ENCODE data around the gene MTFR1L. TPM values are rescaled to one million over a fixed set of nuclear protein-coding genes. Genes with fewer than 3 reads are reported as not detected.
A peak's percentile ranks its signal among the peaks of the same experiment; 100 is the strongest.

The MTFR1L gene
- total RNA-seq, 1 experiment from 2014 or later, result 28.9 TPM

DNA sequence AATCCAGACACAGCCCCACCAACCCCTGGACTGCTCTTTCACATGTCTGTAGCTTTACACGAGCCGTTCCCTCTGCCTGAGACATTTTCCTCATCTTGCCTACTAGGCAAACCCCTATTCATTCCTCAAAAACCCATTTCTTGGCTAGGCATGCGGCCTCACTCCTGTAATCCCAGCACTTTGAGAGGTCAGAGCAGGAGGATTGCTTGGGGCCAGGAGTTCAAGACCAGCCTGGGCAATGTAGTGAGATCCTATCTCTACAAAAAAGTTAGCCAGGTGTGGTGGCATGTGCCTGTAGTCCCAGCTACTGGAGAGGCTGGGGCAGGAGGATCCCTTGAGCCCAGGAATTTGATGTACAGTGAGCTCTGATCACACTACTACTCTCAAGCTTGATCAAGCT is 44.7 kb downstream of the MTFR1L start:
- Mint-ChIP-seq H3K27ac (no peak overlapping the region), H3K9me3 (no peaks in the 10 kb centered on the region), H3K36me3 (peaks cover 6% of the 10 kb centered on the region; the same call in 1 of the 2 replicates), H3K27me3 (ENCODE audit: low read depth) (no peaks in the 10 kb centered on the region), H3K4me3 (no peak overlapping the region), H3K4me1 (peaks cover 15% of the 10 kb centered on the region)
- ChIA-PET POLR2A (interaction anchor here (0.6 kb wide), 1 partner anchor 28 kb away, joined by 5 read pairs; no protein-coding TSS in a partner anchor), CTCF (interaction anchor here (2.1 kb wide), 2 partner anchors 11 to 31 kb away, joined by 8 to 10 read pairs; partner anchors contain the start of gene PAQR7)
- TF ChIP-seq NR2C2 (CRISPR knock-in tag; IDR thresholded peaks at IDR 0.05) (no peak), ZNF121 (CRISPR knock-in tag; IDR thresholded peaks at IDR 0.05) (peak; percentile 28; the same call in 1 of the 2 replicates), MAX (CRISPR knock-in tag; IDR thresholded peaks at IDR 0.05) (no peak), NR3C1 (CRISPR knock-in tag; conservative IDR thresholded peaks at IDR 0.05; ENCODE audit: low read depth) (no peak), EMX1 (CRISPR knock-in tag; IDR thresholded peaks at IDR 0.05) (no peak), OVOL2 (CRISPR knock-in tag; IDR thresholded peaks at IDR 0.05; ENCODE audit: borderline replicate concordance) (no peak), RORB (CRISPR knock-in tag; IDR thresholded peaks at IDR 0.05) (no peak)
- TF ChIP-seq, protein P1, sequence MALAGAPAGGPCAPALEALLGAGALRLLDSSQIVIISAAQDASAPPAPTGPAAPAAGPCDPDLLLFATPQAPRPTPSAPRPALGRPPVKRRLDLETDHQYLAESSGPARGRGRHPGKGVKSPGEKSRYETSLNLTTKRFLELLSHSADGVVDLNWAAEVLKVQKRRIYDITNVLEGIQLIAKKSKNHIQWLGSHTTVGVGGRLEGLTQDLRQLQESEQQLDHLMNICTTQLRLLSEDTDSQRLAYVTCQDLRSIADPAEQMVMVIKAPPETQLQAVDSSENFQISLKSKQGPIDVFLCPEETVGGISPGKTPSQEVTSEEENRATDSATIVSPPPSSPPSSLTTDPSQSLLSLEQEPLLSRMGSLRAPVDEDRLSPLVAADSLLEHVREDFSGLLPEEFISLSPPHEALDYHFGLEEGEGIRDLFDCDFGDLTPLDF (CRISPR knock-in tag; IDR thresholded peaks at IDR 0.05), result no peak
- TF ChIP-seq, protein P2, sequence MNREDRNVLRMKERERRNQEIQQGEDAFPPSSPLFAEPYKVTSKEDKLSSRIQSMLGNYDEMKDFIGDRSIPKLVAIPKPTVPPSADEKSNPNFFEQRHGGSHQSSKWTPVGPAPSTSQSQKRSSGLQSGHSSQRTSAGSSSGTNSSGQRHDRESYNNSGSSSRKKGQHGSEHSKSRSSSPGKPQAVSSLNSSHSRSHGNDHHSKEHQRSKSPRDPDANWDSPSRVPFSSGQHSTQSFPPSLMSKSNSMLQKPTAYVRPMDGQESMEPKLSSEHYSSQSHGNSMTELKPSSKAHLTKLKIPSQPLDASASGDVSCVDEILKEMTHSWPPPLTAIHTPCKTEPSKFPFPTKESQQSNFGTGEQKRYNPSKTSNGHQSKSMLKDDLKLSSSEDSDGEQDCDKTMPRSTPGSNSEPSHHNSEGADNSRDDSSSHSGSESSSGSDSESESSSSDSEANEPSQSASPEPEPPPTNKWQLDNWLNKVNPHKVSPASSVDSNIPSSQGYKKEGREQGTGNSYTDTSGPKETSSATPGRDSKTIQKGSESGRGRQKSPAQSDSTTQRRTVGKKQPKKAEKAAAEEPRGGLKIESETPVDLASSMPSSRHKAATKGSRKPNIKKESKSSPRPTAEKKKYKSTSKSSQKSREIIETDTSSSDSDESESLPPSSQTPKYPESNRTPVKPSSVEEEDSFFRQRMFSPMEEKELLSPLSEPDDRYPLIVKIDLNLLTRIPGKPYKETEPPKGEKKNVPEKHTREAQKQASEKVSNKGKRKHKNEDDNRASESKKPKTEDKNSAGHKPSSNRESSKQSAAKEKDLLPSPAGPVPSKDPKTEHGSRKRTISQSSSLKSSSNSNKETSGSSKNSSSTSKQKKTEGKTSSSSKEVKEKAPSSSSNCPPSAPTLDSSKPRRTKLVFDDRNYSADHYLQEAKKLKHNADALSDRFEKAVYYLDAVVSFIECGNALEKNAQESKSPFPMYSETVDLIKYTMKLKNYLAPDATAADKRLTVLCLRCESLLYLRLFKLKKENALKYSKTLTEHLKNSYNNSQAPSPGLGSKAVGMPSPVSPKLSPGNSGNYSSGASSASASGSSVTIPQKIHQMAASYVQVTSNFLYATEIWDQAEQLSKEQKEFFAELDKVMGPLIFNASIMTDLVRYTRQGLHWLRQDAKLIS (CRISPR knock-in tag; IDR thresholded peaks at IDR 0.05; ENCODE audit: borderline replicate concordance), result no peak
- ATAC-seq (no peak), DNase-seq (ENCODE audit: low spot score) (no peak)

- H3K27me3 Mint-ChIP-seq (ENCODE audit: low read depth), result no peaks in the 10 kb centered on the region
- ATAC-seq, result no peak
- DNase-seq (ENCODE audit: low spot score), result no peak
- H3K9me3 Mint-ChIP-seq, result no peaks in the 10 kb centered on the region
- H3K4me1 Mint-ChIP-seq, result peaks cover 21% of the 10 kb centered on the region
- no peak overlapping the region for H3K4me3 Mint-ChIP-seq
- peaks cover 6% of the 10 kb centered on the region; the same call in 1 of the 2 replicates for H3K36me3 Mint-ChIP-seq
- POLR2A ChIA-PET, result no interaction called here
- H3K27ac Mint-ChIP-seq, result peak overlapping the region; percentile 5; the same call in 1 of the 2 replicates
- CTCF ChIA-PET, result no interaction called here
- TF ChIP-seq E2F5 (CRISPR knock-in tag; IDR thresholded peaks at IDR 0.05) (no peak), ZSCAN18 (CRISPR knock-in tag; IDR thresholded peaks at IDR 0.05) (no peak), ZNF219 (CRISPR knock-in tag; IDR thresholded peaks at IDR 0.05; ENCODE audit: borderline replicate concordance) (no peak), NFE2L1 (CRISPR knock-in tag; IDR thresholded peaks at IDR 0.05) (no peak), TEAD4 (CRISPR knock-in tag; IDR thresholded peaks at IDR 0.05) (no peak), ZNF121 (CRISPR knock-in tag; IDR thresholded peaks at IDR 0.05) (no peak), STAT6 (CRISPR knock-in tag; conservative IDR thresholded peaks at IDR 0.05; ENCODE audit: low read depth) (no peak), MAX (CRISPR knock-in tag; IDR thresholded peaks at IDR 0.05) (no peak), TP53 (CRISPR knock-in tag; IDR thresholded peaks at IDR 0.05) (no peak)
- TF ChIP-seq, protein P3, sequence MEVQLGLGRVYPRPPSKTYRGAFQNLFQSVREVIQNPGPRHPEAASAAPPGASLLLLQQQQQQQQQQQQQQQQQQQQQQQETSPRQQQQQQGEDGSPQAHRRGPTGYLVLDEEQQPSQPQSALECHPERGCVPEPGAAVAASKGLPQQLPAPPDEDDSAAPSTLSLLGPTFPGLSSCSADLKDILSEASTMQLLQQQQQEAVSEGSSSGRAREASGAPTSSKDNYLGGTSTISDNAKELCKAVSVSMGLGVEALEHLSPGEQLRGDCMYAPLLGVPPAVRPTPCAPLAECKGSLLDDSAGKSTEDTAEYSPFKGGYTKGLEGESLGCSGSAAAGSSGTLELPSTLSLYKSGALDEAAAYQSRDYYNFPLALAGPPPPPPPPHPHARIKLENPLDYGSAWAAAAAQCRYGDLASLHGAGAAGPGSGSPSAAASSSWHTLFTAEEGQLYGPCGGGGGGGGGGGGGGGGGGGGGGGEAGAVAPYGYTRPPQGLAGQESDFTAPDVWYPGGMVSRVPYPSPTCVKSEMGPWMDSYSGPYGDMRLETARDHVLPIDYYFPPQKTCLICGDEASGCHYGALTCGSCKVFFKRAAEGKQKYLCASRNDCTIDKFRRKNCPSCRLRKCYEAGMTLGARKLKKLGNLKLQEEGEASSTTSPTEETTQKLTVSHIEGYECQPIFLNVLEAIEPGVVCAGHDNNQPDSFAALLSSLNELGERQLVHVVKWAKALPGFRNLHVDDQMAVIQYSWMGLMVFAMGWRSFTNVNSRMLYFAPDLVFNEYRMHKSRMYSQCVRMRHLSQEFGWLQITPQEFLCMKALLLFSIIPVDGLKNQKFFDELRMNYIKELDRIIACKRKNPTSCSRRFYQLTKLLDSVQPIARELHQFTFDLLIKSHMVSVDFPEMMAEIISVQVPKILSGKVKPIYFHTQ (CRISPR knock-in tag; IDR thresholded peaks at IDR 0.05), result no peak
- TF ChIP-seq, protein P4, sequence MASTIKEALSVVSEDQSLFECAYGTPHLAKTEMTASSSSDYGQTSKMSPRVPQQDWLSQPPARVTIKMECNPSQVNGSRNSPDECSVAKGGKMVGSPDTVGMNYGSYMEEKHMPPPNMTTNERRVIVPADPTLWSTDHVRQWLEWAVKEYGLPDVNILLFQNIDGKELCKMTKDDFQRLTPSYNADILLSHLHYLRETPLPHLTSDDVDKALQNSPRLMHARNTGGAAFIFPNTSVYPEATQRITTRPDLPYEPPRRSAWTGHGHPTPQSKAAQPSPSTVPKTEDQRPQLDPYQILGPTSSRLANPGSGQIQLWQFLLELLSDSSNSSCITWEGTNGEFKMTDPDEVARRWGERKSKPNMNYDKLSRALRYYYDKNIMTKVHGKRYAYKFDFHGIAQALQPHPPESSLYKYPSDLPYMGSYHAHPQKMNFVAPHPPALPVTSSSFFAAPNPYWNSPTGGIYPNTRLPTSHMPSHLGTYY (CRISPR knock-in tag; IDR thresholded peaks at IDR 0.05), result no peak
- TF ChIP-seq, protein P5, sequence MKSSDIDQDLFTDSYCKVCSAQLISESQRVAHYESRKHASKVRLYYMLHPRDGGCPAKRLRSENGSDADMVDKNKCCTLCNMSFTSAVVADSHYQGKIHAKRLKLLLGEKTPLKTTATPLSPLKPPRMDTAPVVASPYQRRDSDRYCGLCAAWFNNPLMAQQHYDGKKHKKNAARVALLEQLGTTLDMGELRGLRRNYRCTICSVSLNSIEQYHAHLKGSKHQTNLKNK (CRISPR knock-in tag; IDR thresholded peaks at IDR 0.05), result no peak
Measured at GRCh38 chr1:25866288-25866687, 46.5 kb downstream of the MTFR1L start.
